Activated T-cell treated with anti-CD3 and anti-CD28 coated beads for 48 hours (primary cell): ENCODE measurements around the gene GPR35.

Source experiments
- DNase-seq: peaks from one replicate; pipeline ENCODE4 v3.0.0-alpha.2; 2020; ENCODE audit warnings: low read depth

GPR35 gene

GRCh38 chr2:240624011-240624949 is 1.0 kb upstream of the GPR35 start:
- no peak for DNase-seq

- DNase-seq: no peak
Measured at GRCh38 chr2:240626531-240627300, 1.4 kb downstream of the GPR35 start.

- DNase-seq: no peak
Measured at GRCh38 chr2:240627736-240628506, 2.6 kb downstream of the GPR35 start.

- DNase-seq: no peak
Measured at GRCh38 chr2:240628507-240628807, 3.2 kb downstream of the GPR35 start.

- DNase-seq: no peak
Measured at GRCh38 chr2:240628808-240629618, 3.7 kb downstream of the GPR35 start.

- DNase-seq: no peak
Measured at GRCh38 chr2:240629619-240629967, 4.3 kb downstream of the GPR35 start.

GRCh38 chr2:240629968-240630770 is 4.9 kb downstream of the GPR35 start:
- no peak for DNase-seq

- DNase-seq: no peak
Measured at GRCh38 chr2:240630771-240631547, 5.7 kb downstream of the GPR35 start.

GRCh38 chr2:240631548-240632305 is 6.4 kb downstream of the GPR35 start:
- DNase-seq: no peak

- DNase-seq: no peak
Measured at GRCh38 chr2:240632306-240632721, 7.0 kb downstream of the GPR35 start.

GRCh38 chr2:240635121-240635997 is 10.1 kb downstream of the GPR35 start:
- DNase-seq: no peak

GRCh38 chr2:240635998-240636547 is 10.8 kb downstream of the GPR35 start:
- DNase-seq: no peak

GRCh38 chr2:240636563-240637115 is 11.4 kb downstream of the GPR35 start:
- DNase-seq: no peak

- DNase-seq: no peak
Measured at GRCh38 chr2:240637116-240637900, 12.0 kb downstream of the GPR35 start.

GRCh38 chr2:240637901-240638345 is 12.6 kb downstream of the GPR35 start:
- DNase-seq: no peak

- no peak for DNase-seq
Measured at GRCh38 chr2:240638512-240639160, 13.4 kb downstream of the GPR35 start.
